ENCODE data around the gene ABL2.

DNA sequence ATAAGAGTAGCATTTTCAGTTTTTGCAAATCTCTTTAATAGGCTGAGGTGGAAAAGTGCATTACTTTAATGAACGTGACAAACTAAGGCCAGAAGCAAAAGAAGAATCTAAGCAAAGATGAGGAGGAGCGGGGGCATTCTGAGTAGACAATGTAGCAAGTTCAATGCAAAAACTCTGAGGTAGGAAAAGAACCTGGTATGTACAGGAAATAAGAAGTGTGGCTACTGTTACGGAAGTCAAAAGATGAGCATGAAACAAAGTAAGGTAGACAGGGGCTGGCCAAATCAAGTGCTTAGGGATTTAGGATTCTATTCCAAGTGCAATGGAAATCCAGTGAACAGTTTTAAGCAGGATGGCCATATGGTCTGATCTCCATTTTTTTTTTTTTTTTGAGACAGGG is 84.0 kb downstream of the ABL2 start:
- TF ChIP-seq, protein P1, sequence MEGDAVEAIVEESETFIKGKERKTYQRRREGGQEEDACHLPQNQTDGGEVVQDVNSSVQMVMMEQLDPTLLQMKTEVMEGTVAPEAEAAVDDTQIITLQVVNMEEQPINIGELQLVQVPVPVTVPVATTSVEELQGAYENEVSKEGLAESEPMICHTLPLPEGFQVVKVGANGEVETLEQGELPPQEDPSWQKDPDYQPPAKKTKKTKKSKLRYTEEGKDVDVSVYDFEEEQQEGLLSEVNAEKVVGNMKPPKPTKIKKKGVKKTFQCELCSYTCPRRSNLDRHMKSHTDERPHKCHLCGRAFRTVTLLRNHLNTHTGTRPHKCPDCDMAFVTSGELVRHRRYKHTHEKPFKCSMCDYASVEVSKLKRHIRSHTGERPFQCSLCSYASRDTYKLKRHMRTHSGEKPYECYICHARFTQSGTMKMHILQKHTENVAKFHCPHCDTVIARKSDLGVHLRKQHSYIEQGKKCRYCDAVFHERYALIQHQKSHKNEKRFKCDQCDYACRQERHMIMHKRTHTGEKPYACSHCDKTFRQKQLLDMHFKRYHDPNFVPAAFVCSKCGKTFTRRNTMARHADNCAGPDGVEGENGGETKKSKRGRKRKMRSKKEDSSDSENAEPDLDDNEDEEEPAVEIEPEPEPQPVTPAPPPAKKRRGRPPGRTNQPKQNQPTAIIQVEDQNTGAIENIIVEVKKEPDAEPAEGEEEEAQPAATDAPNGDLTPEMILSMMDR (IDR thresholded peaks at IDR 0.05): no peak
- TF ChIP-seq EZH2 (IDR thresholded peaks at IDR 0.05; ENCODE audit: borderline replicate concordance, insufficient read depth, low read depth, low read length, poor library complexity, severe bottlenecking): no peak

Measured in B cell (primary cell).